A549 (cell line): Measurements from ENCODE around the gene SLC6A12. TPM values are rescaled to one million over a fixed set of nuclear protein-coding genes. Genes with fewer than 3 reads are reported as not detected.

Source experiments
- ATAC-seq, 2 experiments: fragments of 200-7000 bp in 1 of 2; fragments of >200 bp in 1 of 2; cut with Nextera tagmentation in 1 of 2; cut with Tn5 transposase in 1 of 2; 3 replicates each; pipeline versions ENCODE4 v1.8.0 to v1.9.1; 2018 to 2020; ENCODE audit warnings: mild to moderate bottlenecking in 1 of 2, moderate library complexity in 1 of 2
- CTCF ChIA-PET: fragments of 300-600 bp; sonication (Branson Sonifier 250); formaldehyde crosslinking; extraction: SDS; loops from one replicate; lab custom pipeline; 2021; ENCODE audit warnings: antibody characterized with exemption, inconsistent platforms; lab: Yijun Ruan, JAX
- POLR2A ChIA-PET: fragments of 350-600 bp; formaldehyde crosslinking; extraction: SDS; loops from one replicate; lab custom pipeline; 2021; ENCODE audit warnings: antibody characterized with exemption, inconsistent platforms; lab: Yijun Ruan, JAX
- DNase-seq, 2 experiments: peaks; one replicate each; pipeline versions ENCODE4 v3.0.0 to v3.0.0-alpha.2; 2011 to 2016; ENCODE audit warnings: low read depth in 1 of 2, low spot score in 1 of 2
- FAIRE-seq: peaks from 2 replicates; lab custom pipeline; 2011; peaks lifted over from hg19 to GRCh38; lab: Jason Lieb, UNC
- H3K27ac ChIP-seq, 2 experiments: fragments of >200 bp; sonication (Bioruptor Twin); formaldehyde crosslinking; 3 replicates each; pipeline ENCODE4 v1.5.1; 2016 to 2017
- H3K4me1 ChIP-seq: fragments of >200 bp; sonication (Bioruptor Twin); formaldehyde crosslinking; 3 replicates; pipeline ENCODE4 v1.6.1; 2016
- H3K4me2 ChIP-seq: fragments of >200 bp; sonication (Bioruptor Twin); formaldehyde crosslinking; 3 replicates; pipeline ENCODE4 v1.6.1; 2016
- H3K4me3 ChIP-seq: fragments of >200 bp; sonication (Bioruptor Twin); formaldehyde crosslinking; 3 replicates; pipeline ENCODE4 v1.5.1; 2016
- H3K9me3 ChIP-seq: fragments of >200 bp; sonication (Bioruptor Twin); formaldehyde crosslinking; 3 replicates; pipeline ENCODE4 v1.6.1; 2016
- CBX2 ChIP-seq: fragments of 200-600 bp; sonication (generic); IDR thresholded peaks from 2 replicates; pipeline ENCODE4 v1.6.1; 2016; ENCODE audit warnings: low read depth, mild to moderate bottlenecking, borderline replicate concordance
- CBX8 ChIP-seq: fragments of 200-600 bp; sonication (generic); IDR thresholded peaks from 2 replicates; pipeline ENCODE4 v1.6.1; 2016
- CEBPB ChIP-seq, 2 experiments: fragments of >200 bp in 1 of 2; sonication (Bioruptor Twin) in 1 of 2; formaldehyde crosslinking in 1 of 2; IDR thresholded peaks; 2 replicates each; pipeline ENCODE4 v1.6.1; 2012 to 2016
- EHMT2 ChIP-seq: fragments of 200-600 bp; sonication (generic); IDR thresholded peaks from 2 replicates; pipeline ENCODE4 v1.6.1; 2016; ENCODE audit warnings: antibody characterized with exemption, low read depth, mild to moderate bottlenecking, moderate library complexity
- ESRRA ChIP-seq: fragments of 150-350 bp; IDR thresholded peaks from 2 replicates; pipeline ENCODE4 v1.6.1; 2014; ENCODE audit warnings: mild to moderate bottlenecking, low read length, borderline replicate concordance
- FOXS1 ChIP-seq: fragments of 250-450 bp; sonication (Bioruptor Pico); IDR thresholded peaks from 2 replicates; pipeline ENCODE4 v1.5.0; 2020; ENCODE audit warnings: mild to moderate bottlenecking, moderate library complexity
- HDAC2 ChIP-seq: fragments of 200-600 bp; sonication (generic); IDR thresholded peaks from 2 replicates; pipeline ENCODE4 v1.6.1; 2016
- HEYL ChIP-seq: fragments of 250-450 bp; sonication (Bioruptor Pico); IDR thresholded peaks from 2 replicates; pipeline ENCODE4 v1.8.0; 2021; ENCODE audit warnings: mild to moderate bottlenecking, moderate library complexity
- HOXA7 ChIP-seq: fragments of 250-450 bp; sonication (Bioruptor Pico); IDR thresholded peaks from 2 replicates; pipeline ENCODE4 v1.5.0; 2020; ENCODE audit warnings: mild to moderate bottlenecking, moderate library complexity
- HOXB13 ChIP-seq: fragments of 250-450 bp; sonication (Bioruptor Pico); IDR thresholded peaks from 2 replicates; pipeline ENCODE4 v1.5.0; 2020; ENCODE audit warnings: low read depth, mild to moderate bottlenecking, moderate library complexity
- MAFK ChIP-seq: fragments of 450-650 bp; IDR thresholded peaks from 2 replicates; pipeline ENCODE4 v1.6.1; 2014; ENCODE audit not compliant: partially characterized antibody
- POLR2A ChIP-seq: IDR thresholded peaks from 2 replicates; pipeline ENCODE4 v1.6.1; 2012; ENCODE audit warnings: mild to moderate bottlenecking, low read length
- POLR2AphosphoS2 ChIP-seq: conservative IDR thresholded peaks from 2 replicates; pipeline ENCODE4 v1.6.1; 2012; ENCODE audit warnings: low read length, improper control_type of control experiment, inconsistent platforms
- RARB ChIP-seq: fragments of 250-450 bp; sonication (Bioruptor Pico); IDR thresholded peaks from 2 replicates; pipeline ENCODE4 v1.8.0; 2021; ENCODE audit warnings: mild to moderate bottlenecking, moderate library complexity
- SMC3 ChIP-seq: fragments of >200 bp; sonication (Bioruptor Twin); formaldehyde crosslinking; IDR thresholded peaks from 3 replicates; pipeline ENCODE4 v1.6.1; 2018; ENCODE audit warnings: inconsistent platforms
- SREBF2 ChIP-seq: fragments of 450-650 bp; IDR thresholded peaks from 2 replicates; pipeline ENCODE4 v1.6.1; 2014; ENCODE audit warnings: mild to moderate bottlenecking, moderate library complexity
- TFCP2L1 ChIP-seq: fragments of 250-450 bp; sonication (Bioruptor Pico); IDR thresholded peaks from 2 replicates; pipeline ENCODE4 v1.5.0; 2021; ENCODE audit warnings: mild to moderate bottlenecking
- TP53 ChIP-seq: fragments of 250-450 bp; sonication (Bioruptor Pico); IDR thresholded peaks from 2 replicates; pipeline ENCODE4 v1.5.0; 2021; ENCODE audit warnings: mild to moderate bottlenecking, moderate library complexity
- ZC3H11A ChIP-seq: fragments of 450-650 bp; IDR thresholded peaks from 2 replicates; pipeline ENCODE4 v1.6.1; 2014; ENCODE audit warnings: antibody characterized with exemption, mild to moderate bottlenecking
- ZFP36 ChIP-seq: fragments of 450-650 bp; IDR thresholded peaks from 2 replicates; pipeline ENCODE4 v1.6.1; 2014; ENCODE audit warnings: borderline replicate concordance; ENCODE audit not compliant: partially characterized antibody
- ZSCAN20 ChIP-seq: fragments of 250-450 bp; sonication (Bioruptor Pico); IDR thresholded peaks from 2 replicates; pipeline ENCODE4 v1.8.0; 2022; ENCODE audit warnings: mild to moderate bottlenecking, moderate library complexity
- WGBS: methylation state at CpG from one replicate; pipeline ENCODE4 v1.1.6; 2017; ENCODE audit errors: missing lambda C conversion rate; 5-methylcytosine and 5-hydroxymethylcytosine counted together
- polyA plus RNA-seq, 4 experiments: library from polyadenylated mRNA; depleted of rRNA in 3 of 4; stranded (reverse); fragments of >200 nt; fragmentation: RNase III in 1 of 4; extraction: RNeasy Plus Mini Kit Qiagen cat#74134 plus additional on column Dnase treatment in 1 of 4; gene quantifications; 2 replicates in 3 of 4; 3 replicates in 1 of 4; pipeline ENCODE4 v1.2.3, GENCODE V29; 2011 to 2017
- TF ChIP-seq, protein P1 (sequence below): fragments of >200 bp; sonication (Bioruptor Twin); formaldehyde crosslinking; IDR thresholded peaks from 3 replicates; pipeline ENCODE4 v1.6.1; 2016
- TF ChIP-seq, protein P2 (sequence below): fragments of 150-350 bp; IDR thresholded peaks from 2 replicates; pipeline ENCODE4 v1.6.1; 2014; ENCODE audit warnings: low read depth, mild to moderate bottlenecking, low read length
- TF ChIP-seq, protein P3 (sequence below): fragments of 250-450 bp; sonication (Bioruptor Pico); IDR thresholded peaks from 2 replicates; pipeline ENCODE4 v1.5.0; 2020; ENCODE audit warnings: low read depth, mild to moderate bottlenecking, moderate library complexity
- TF ChIP-seq, protein P4 (sequence below): fragments of 450-650 bp; IDR thresholded peaks from 2 replicates; pipeline ENCODE4 v1.6.1; 2014; ENCODE audit warnings: antibody characterized with exemption

The SLC6A12 gene
- polyA plus RNA-seq, 2 of the 4 experiments (the other 2 are of a cell fraction): 0.78 to 4.4 TPM

DNA sequence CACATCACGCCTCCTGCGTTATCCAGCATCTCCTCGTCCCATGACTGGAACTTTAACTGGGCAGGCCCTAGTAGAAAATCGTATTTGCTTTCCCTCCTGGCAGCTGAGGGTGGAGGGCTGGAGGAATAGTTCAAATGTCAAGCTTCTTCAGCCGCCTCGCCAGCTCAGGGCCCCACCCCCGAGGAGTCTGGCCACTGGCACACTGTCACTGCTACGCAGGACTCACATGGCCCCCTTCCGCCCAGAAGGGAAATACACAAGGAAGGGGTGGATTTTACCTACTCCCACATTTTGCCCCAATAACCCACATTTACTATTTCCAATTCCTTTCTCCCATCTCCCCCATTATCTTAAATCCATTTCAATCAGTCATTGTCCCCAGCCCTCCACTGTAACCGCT, 40.1 kb upstream of the SLC6A12 start:
- H3K9me3 ChIP-seq: no peaks in the 10 kb centered on the region
- POLR2A ChIA-PET: no interaction called here
- TF ChIP-seq HDAC2 (no peak), POLR2A (no peak), CBX8 (no peak), CEBPB (IDR thresholded peaks at IDR 0.05) (no peak), FOXS1 (CRISPR knock-in tag) (no peak), RARB (CRISPR knock-in tag) (no peak), HEYL (CRISPR knock-in tag) (no peak), MAFK (no peak), ZSCAN20 (no peak), TFCP2L1 (no peak), HOXB13 (CRISPR knock-in tag) (no peak), ZC3H11A (no peak), TP53 (CRISPR knock-in tag) (no peak), ESRRA (no peak)
- TF ChIP-seq, protein P1, sequence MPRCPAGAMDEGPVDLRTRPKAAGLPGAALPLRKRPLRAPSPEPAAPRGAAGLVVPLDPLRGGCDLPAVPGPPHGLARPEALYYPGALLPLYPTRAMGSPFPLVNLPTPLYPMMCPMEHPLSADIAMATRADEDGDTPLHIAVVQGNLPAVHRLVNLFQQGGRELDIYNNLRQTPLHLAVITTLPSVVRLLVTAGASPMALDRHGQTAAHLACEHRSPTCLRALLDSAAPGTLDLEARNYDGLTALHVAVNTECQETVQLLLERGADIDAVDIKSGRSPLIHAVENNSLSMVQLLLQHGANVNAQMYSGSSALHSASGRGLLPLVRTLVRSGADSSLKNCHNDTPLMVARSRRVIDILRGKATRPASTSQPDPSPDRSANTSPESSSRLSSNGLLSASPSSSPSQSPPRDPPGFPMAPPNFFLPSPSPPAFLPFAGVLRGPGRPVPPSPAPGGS: no peak
- TF ChIP-seq, protein P2, sequence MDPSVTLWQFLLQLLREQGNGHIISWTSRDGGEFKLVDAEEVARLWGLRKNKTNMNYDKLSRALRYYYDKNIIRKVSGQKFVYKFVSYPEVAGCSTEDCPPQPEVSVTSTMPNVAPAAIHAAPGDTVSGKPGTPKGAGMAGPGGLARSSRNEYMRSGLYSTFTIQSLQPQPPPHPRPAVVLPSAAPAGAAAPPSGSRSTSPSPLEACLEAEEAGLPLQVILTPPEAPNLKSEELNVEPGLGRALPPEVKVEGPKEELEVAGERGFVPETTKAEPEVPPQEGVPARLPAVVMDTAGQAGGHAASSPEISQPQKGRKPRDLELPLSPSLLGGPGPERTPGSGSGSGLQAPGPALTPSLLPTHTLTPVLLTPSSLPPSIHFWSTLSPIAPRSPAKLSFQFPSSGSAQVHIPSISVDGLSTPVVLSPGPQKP: no peak
- TF ChIP-seq, protein P3, sequence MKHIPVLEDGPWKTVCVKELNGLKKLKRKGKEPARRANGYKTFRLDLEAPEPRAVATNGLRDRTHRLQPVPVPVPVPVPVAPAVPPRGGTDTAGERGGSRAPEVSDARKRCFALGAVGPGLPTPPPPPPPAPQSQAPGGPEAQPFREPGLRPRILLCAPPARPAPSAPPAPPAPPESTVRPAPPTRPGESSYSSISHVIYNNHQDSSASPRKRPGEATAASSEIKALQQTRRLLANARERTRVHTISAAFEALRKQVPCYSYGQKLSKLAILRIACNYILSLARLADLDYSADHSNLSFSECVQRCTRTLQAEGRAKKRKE (CRISPR knock-in tag): no peak
- FAIRE-seq: no peak
- no peaks in the 10 kb centered on the region for H3K4me1 ChIP-seq
- H3K4me3 ChIP-seq: no peak overlapping the region
- no peak for DNase-seq
- CTCF ChIA-PET: interaction anchor here (1.1 kb wide), 1 partner anchor 34 kb away, joined by 3 read pairs; no protein-coding TSS in a partner anchor
- H3K4me2 ChIP-seq: no peak overlapping the region
- ATAC-seq: no peak
- WGBS: 80% methylated on average over 10 of the region's 10 CpGs
- no peak overlapping the region for H3K27ac ChIP-seq

DNA sequence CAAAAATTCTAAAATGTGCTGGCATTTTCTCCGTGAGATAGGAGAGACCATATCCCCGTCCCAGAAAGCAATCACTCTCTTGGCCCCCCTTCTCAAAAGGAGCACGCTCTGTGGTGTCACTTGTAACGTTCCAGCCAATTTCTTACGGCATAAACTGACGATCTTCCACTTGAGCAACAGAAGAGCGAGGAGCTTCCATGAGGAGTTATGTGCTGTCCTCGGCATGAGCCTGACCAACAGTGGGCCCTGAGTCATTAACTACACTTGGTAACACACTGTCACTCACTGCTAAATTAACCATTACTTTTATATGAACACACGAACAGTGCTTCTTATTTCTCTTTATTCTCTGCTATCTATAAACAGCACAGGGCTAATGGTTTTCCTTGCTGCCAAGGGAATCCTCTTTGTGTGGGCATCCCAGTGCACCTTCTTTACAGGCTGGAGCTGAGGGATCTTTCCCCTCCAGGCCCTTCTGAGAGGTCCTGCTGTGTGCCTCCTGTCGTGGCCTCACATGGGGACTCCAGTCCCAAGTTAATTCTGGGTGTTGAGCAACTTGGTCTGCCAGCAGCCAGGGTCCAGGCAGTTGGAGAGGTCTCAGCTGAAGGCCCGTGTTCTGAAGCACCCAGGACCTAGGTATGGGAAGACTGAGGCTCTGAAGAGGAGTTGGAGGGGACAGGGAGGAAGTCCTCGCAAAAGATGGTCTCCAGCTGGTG, 39.3 kb upstream of the SLC6A12 start:
- DNase-seq (no peak), FAIRE-seq (no peak), ATAC-seq (peak in 1 of 2 experiments; percentile 17; a peak in 2 of 6 replicates)
- H3K9me3 ChIP-seq: no peaks in the 10 kb centered on the region
- 67% methylated on average over 12 of the region's 12 CpGs for WGBS
- ChIA-PET CTCF (interaction anchor here (0.6 kb wide), 1 partner anchor 237 kb away, joined by 3 read pairs; no protein-coding TSS in a partner anchor), POLR2A (no interaction called here)
- no peak overlapping the region for H3K4me2 ChIP-seq
- H3K27ac ChIP-seq: no peak overlapping the region
- H3K4me1 ChIP-seq: no peaks in the 10 kb centered on the region
- no peak overlapping the region for H3K4me3 ChIP-seq
- TF ChIP-seq CBX2: no peak
- no peak for TF ChIP-seq ZFP36
- no peak for TF ChIP-seq EHMT2
- TF ChIP-seq, protein P4, sequence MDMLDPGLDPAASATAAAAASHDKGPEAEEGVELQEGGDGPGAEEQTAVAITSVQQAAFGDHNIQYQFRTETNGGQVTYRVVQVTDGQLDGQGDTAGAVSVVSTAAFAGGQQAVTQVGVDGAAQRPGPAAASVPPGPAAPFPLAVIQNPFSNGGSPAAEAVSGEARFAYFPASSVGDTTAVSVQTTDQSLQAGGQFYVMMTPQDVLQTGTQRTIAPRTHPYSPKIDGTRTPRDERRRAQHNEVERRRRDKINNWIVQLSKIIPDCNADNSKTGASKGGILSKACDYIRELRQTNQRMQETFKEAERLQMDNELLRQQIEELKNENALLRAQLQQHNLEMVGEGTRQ: no peak
- no peak for TF ChIP-seq ZC3H11A
- TF ChIP-seq, protein P2: no peak
- no peak for TF ChIP-seq ZSCAN20
- no peak for TF ChIP-seq SREBF2
- TF ChIP-seq POLR2AphosphoS2: no peak
- TF ChIP-seq HOXA7 (CRISPR knock-in tag): no peak
- no peak for TF ChIP-seq HDAC2
- no peak for TF ChIP-seq SMC3
